HG03097 (cell line): ENCODE data around the gene CKAP2L.
A peak's percentile ranks its signal among the peaks of the same experiment; 100 is the strongest.

Experiments
- ATAC-seq: cut with Tn5 transposase; IDR thresholded peaks from one replicate; pipeline ENCODE4 v1.9.1; 2021; ENCODE audit not compliant: unreplicated experiment, low FRiP score

CKAP2L gene

GRCh38 chr2:112764071-112765044, at the start of gene CKAP2L:
Gene CKAP2L, minus strand, starts transcription at chr2:112764609. Its CDS starts 11 bp downstream, at chr2:112764598.
- ATAC-seq = peak; percentile 94

GRCh38 chr2:112813280-112813966, 49.0 kb upstream of the CKAP2L start:
- no peak for ATAC-seq

- ATAC-seq = no peak
Observed at GRCh38 chr2:112812318-112813267, 48.2 kb upstream of the CKAP2L start.

GRCh38 chr2:112811841-112812306, 47.5 kb upstream of the CKAP2L start:
- no peak for ATAC-seq

- ATAC-seq = no peak
Observed at GRCh38 chr2:112811276-112811831, 46.9 kb upstream of the CKAP2L start.

- no peak for ATAC-seq
Observed at GRCh38 chr2:112809112-112809511, 44.7 kb upstream of the CKAP2L start.

- no peak for ATAC-seq
Observed at GRCh38 chr2:112807233-112807807, 42.9 kb upstream of the CKAP2L start.

- no peak for ATAC-seq
Observed at GRCh38 chr2:112805542-112805941, 41.1 kb upstream of the CKAP2L start.

- no peak for ATAC-seq
Observed at GRCh38 chr2:112803691-112804521, 39.5 kb upstream of the CKAP2L start.

- no peak for ATAC-seq
Observed at GRCh38 chr2:112800881-112801583, 36.6 kb upstream of the CKAP2L start.

GRCh38 chr2:112798979-112799975, 34.9 kb upstream of the CKAP2L start:
- no peak for ATAC-seq

GRCh38 chr2:112796486-112796885, 32.1 kb upstream of the CKAP2L start:
- no peak for ATAC-seq

- ATAC-seq = no peak
Observed at GRCh38 chr2:112795774-112796173, 31.4 kb upstream of the CKAP2L start.

GRCh38 chr2:112794841-112795240, 30.4 kb upstream of the CKAP2L start:
- no peak for ATAC-seq

- no peak for ATAC-seq
Observed at GRCh38 chr2:112794131-112794733, 29.8 kb upstream of the CKAP2L start.

GRCh38 chr2:112793449-112793978, 29.1 kb upstream of the CKAP2L start:
- ATAC-seq = no peak
